NCI-H510A treated with DMSO at 0.1 percent for 48 hours (cell line): ENCODE results near the gene DAP.
"Not testable (repeated sequence)": the region's sequence is repeated elsewhere in the genome, so short reads cannot be mapped to it uniquely, and the experiment has no call there.

ENCODE experiments used
- DNase-seq: peaks from one replicate; lab custom pipeline; 2025; lab: John Stamatoyannopoulos, UW

DAP gene

DNA sequence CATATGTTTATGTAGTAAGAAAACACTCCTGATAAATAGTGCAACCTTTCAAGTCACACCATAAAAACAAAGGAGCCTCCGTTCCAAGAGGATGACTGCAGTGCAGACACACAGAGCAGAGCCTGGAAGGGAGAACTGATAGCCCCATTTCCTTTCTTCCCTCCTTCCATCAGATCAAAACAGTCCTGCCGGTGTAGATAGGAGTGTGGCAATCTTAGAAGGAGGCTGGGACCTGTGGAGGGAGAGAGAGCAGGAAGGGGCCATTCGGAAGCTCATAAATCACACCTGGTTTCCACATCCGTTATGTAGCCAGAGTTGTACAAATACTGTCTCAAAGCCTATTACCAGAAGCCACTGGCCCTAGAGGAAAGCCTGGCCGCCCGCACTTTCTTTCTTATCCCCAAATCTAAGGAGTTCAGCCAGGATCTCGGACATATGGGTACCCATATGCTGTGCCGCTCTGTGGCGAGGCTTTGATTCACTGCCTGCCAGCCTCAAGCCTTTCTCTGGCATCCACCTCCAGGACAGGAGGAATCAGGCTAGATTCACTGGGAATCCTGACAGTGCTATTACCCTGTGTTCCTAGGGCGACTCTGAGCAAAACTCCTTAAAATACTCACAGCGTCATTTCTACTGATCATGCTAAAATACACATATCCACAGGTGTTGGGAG is 26.9 kb downstream of the DAP start:
- DNase-seq = no peak

- no peak for DNase-seq
Measured at GRCh38 chr5:10733426-10733825, 27.6 kb downstream of the DAP start.

GRCh38 chr5:10731913-10732312 is 29.1 kb downstream of the DAP start:
- DNase-seq = no peak

DNA sequence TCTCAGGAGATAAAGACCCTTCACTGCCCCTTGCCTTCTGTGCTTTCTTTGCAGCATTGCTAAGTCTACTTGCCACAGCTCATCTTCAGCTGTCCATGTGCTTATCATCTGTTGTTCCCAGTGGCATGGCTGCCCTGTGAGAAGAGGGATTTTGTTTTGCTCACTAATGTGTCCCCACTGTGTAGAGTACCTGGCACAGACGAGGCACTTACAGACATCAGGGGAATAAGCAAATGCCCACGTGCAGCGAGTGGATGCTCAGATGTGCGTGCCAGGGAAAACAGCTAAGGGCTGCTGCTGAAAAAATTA is 31.0 kb downstream of the DAP start:
- DNase-seq = no peak

DNA sequence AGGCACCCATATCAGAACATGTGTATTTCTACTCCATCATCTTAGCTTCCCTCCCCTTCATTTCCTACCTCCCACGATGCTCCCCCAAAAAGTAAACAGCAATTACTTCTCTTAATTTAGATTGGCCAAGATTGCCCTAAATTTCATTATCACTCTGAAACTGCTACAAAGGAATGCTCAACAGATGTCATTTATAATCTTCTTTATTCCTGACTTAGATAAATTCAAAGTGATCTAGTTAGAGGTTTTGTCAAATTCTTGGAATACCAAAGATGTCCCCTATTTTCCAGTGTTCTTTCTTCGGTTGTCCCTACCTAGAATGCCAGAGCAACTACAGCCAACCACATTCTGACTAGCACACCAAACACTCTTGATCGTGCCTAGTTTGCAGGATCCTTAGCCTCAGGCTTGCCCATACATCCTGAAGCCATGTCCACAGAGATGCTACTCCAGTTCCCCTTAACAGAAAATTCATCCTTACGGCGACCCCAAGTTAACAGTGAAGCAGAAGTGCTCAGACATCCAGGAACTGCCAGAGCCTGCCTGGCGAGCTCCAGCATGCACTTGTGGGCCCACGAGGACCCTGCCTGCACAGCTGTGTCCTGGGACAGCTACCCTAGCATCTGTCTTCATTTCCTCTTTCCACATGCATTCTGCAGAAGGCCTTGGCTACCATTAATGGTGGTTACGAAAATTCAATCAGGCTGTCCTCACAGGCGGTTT is 31.6 kb downstream of the DAP start:
- DNase-seq = no peak

DNA sequence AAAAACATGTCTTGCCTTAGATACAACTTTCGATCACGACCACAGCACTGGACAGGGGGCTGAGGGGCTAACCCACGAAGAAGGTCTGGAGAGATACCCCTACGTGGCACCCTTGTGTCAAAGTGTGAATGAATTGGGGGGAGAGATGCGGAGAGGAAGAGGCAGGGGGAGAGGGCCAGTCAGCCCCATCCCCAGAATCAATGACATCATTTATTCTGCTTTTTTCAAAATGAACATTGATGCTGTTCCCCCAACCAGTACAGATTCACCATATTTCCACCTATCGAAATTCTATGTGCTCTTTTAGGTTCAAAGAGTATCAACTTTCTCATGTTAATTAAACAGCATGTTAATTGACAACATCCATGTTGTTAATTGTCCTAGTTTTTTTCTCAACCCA is 32.4 kb downstream of the DAP start:
- no peak for DNase-seq

GRCh38 chr5:10727861-10728260 is 33.2 kb downstream of the DAP start:
- DNase-seq = no peak

DNA sequence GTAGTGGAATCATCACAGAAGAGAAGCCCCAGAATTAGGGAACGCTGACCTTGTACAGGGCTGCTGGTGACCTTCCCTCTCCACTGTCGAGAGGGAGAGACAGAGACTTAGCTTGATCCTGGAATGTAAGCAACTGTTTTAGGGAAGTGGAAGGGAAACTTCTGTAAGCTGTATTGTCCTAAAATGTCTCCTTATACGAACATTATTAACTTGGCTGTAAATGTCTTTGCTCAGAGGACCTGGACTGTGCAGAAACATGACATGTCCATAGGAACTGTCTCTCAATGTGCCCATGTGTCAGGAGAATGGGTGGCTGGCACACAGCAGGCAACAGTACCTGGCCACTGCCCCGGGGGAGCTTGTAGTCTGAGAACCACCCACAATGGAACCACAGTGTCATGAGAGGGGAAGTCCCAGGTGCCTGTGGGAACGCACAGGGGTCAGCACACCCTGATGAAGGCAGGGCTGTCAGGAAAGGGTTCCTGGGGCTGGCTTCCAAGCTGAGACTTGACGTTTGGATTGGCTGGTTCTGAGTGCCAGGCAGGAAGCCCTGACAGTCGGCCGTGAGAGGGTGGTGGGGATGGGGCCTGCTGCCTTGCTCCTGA is 34.0 kb downstream of the DAP start:
- DNase-seq = no peak

DNA sequence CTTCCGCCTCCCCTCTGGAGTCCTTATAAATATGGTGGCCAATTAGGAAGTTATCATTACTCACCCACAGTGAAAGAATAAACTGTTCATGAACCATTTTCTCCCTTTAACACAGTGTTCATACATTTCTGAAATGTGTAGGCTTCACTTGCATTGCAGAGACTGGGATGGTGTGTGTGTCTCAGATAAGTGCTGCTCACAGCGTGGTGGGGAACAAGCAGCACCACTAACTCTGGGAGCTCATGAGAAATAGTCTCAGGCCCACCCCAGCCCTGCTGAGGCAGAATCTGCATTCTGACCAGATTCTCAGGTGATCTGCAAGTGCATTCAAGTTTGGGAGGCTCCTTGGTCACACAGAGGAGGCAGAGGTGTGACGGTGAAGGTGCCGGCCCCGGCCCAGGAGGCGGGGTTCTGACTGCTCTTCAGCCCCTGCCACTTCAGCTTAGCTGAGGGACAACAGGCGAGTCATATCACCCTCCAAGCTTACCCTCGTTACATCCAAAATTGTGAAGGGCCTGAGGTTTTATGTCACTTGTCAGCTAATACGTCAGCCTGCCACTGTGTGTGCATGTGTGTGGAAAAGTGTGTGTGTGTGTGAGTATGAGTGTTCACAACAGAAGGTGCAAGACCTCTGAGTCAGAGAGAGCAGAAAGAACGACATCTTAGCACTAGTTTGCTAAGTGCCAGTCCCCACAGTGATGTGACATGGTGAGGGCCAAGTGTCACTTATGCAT is 34.7 kb downstream of the DAP start:
- no peak for DNase-seq

DNA sequence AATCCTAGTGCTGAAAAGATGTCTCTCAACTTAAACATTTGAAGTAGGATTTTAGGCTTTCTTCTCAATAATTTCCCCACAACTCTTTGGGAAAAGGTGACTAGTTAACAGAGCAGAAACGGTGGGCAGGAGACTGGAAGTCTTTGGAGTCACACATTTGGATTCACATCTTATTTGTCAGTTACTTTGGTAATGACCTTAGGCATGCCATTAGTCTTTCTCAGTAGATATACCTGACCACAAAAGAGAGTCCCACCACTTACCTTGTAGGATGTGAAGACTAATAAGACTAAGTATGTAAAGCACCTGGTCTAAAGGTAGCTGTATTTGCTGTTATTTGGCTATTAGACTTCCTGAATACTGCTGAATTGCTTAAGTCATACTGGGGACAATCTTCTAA is 35.4 kb downstream of the DAP start:
- DNase-seq = no peak

DNA sequence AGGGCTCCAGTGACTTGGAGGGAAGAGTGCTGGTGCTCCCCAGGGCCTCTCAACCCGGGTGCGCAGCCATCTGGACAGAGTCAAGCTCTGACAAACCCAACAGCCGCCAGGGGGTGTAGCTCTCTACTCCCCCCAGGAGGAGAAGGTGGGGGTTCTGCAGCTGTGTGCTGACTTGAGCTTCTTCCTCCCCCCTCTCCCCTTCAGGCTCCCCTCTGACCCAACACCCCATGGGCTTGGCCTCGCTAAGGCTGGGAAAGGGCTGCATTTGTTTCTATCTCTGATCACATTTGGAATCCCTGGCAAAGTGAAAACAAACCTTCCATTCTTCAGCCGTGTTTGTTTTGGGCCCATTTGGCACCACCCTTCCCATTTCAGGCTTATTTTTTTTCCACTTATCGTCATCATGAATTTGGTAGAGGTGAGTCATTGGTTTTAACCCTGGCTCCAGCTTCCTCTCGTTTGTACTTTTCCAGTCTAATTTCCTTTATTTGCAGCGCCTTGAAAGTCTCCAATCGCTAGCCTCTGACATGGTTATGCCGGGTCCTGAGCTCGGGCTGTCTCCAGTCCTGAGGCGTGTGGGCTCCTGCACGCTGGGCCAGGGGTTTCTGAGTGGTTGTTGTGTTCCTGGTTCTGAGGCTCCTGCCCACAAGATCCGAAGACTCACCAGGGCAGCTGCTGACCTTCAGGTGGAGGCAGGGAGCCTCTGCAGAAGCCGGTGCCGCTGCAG is 36.1 kb downstream of the DAP start:
- DNase-seq = no peak

DNA sequence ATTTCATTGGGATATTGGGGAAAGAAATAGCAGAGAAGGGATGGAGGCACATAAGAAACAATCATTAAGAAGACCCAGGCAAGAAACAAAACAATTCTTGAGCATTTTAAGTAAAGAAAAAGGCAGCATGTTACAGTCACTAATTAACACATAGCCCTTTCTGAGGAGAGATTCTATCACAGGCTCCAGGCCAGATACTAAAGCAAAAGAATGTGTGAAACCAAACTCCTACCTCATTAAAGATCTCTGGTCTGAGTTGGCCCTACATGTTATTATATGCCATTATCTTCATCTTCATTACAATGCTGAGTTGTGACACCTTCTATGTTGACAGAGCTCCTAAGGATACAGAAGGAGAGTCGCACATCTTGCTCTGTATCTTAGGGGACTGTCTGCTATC is 37.5 kb downstream of the DAP start:
- DNase-seq = no peak

GRCh38 chr5:10720766-10721165 is 40.3 kb downstream of the DAP start:
- not testable (repeated sequence) for DNase-seq

DNA sequence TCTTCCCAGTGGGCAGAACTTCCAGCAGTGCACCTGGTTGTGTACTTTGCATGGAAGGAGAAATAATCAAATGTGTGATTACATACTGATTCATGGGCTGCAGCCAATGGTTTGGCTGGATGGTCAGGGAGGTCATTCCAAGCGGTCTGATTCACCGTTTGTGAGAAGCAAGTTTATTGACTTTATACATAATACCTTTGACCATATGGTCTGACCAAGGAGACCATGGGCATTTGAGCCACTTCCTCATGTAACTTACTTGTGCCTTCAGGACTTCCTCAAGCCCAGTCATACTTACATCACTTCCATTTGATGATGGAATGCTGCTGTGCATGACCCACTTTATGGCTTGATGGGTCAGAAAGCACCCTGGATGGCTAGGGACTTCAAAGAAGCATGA is 41.1 kb downstream of the DAP start:
- DNase-seq = no peak

DNA sequence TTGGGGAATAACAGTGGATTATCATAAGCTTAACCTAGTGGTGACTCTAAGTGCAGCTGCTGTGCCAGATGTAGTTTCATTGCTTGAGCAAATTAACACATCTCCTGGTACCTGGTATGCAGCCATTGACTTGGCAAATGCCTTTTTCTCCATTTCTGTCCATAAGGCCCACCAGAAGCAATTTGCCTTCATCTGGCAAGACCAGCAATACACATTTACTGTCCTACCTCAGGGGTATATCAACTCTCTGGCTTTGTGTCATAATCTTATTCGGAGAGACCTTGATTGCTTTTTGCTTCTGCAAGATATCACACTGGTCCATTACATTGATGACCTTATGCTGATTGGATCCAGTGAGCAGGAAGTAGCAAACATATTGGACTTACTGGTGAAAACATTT is 42.4 kb downstream of the DAP start:
- DNase-seq = not testable (repeated sequence)

DNA sequence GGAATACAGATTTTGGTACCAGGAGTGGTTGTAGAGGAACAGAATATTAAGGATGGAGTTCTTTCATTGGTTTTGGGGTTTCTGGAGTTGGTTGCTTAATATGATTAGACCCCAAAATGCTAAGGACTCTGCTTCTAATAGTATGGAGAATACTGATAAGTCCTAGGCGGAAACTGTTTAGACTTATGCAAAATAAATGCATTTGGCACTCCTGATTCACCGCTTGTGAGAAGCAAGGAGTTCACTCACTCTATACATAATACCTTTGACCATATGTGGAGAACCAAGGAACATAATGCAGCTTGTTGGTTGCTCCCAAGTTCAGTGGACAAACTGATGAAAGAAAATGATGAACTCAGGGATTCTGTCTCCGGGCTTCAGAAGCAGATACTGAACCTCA is 44.2 kb downstream of the DAP start:
- not testable (repeated sequence) for DNase-seq

DNA sequence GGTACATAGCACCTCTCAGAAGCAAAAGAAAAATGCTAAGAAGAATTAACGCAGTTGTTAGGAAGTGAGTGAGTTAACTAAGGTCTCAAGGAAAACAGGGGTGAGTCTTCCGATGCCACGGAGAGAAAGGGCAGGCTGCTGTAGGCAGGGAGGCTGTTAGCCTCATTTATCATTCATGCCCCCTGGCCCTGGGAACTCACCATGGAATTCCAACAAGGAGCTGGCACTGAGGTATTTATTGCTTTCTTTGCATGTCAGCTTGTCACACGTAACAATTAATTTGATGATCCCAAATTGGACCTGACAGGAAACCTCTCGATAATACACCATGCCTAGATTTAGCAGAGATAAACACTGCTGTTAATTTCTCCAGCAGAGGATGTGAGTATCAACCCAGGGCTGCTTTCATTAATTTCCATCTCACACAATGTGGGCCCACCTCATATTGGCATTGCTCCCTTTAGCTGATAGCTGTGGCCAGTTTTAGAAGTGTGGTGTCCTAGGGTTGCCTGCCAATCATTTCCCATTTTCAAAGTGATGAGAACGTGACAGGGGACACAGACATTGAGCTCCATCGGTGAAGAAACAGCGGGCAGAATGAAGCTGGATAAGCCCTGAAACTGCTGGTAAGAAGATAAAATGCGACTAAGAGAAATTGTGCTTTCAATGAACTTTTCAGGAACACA is 45.3 kb downstream of the DAP start:
- no peak for DNase-seq

- no peak for DNase-seq
Measured at GRCh38 chr5:10712574-10713366, 48.3 kb downstream of the DAP start.

- no peak for DNase-seq
Measured at GRCh38 chr5:10711562-10711961, 49.5 kb downstream of the DAP start.

- DNase-seq = no peak
Measured at GRCh38 chr5:10710513-10711128, 50.4 kb downstream of the DAP start.
